OCI-LY1 (cell line): ENCODE data around the gene PNLIPRP2.
A peak's percentile ranks its signal among the peaks of the same experiment; 100 is the strongest.

ENCODE experiments used
- EZH2 ChIP-seq: fragments of 200-600 bp; sonication (generic), shearing (Covaris generic); IDR thresholded peaks from 2 replicates; pipeline ENCODE4 v1.8.0; 2017; ENCODE audit warnings: borderline replicate concordance, mixed run types, mild to moderate bottlenecking, antibody characterized with exemption, low read length, moderate library complexity, mixed read lengths
- TF ChIP-seq, protein P1 (sequence below): fragments of 200-600 bp; sonication (generic), shearing (Covaris generic); IDR thresholded peaks from 2 replicates; pipeline ENCODE4 v1.5.1; 2017; ENCODE audit warnings: mild to moderate bottlenecking, antibody characterized with exemption, low read length, moderate library complexity, mixed read lengths

DNA sequence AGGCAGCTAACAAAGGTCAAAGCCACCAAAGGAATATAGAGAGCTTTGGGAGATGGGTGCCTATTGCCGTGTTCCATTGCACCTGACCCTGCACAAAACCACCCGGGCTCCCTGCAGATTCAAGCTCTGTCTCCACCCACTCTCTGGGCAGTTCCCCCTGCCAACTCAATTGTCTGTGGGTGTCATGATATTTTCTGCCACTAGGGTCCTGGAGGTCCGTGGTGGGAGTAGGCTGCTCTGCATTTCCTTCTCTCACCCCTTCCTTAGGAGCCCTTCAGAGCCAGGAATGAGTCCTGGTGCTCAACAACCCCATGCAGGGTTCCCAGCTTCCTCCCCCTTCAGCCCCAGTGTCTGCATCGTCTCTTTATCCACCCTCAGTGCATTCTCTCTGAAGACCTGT lies 34.1 kb downstream of the PNLIPRP2 start:
- TF ChIP-seq, protein P1, sequence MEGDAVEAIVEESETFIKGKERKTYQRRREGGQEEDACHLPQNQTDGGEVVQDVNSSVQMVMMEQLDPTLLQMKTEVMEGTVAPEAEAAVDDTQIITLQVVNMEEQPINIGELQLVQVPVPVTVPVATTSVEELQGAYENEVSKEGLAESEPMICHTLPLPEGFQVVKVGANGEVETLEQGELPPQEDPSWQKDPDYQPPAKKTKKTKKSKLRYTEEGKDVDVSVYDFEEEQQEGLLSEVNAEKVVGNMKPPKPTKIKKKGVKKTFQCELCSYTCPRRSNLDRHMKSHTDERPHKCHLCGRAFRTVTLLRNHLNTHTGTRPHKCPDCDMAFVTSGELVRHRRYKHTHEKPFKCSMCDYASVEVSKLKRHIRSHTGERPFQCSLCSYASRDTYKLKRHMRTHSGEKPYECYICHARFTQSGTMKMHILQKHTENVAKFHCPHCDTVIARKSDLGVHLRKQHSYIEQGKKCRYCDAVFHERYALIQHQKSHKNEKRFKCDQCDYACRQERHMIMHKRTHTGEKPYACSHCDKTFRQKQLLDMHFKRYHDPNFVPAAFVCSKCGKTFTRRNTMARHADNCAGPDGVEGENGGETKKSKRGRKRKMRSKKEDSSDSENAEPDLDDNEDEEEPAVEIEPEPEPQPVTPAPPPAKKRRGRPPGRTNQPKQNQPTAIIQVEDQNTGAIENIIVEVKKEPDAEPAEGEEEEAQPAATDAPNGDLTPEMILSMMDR = peak; percentile 44; the same call in 1 of the 2 replicates
- TF ChIP-seq EZH2 = no peak
